ENCODE data around the gene HSPB6. TPM values are rescaled to one million over a fixed set of nuclear protein-coding genes. Genes with fewer than 3 reads are reported as not detected.

The HSPB6 gene
- total RNA-seq, 1 experiment from 2014 or later, result 2.7 TPM

- Histone ChIP-seq H3K4me1 (replicated peaks; ENCODE audit: insufficient read depth) (peaks cover 13% of the 10 kb centered on the region), H4K20me1 (ENCODE audit: insufficient read depth) (peaks cover 4% of the 10 kb centered on the region; the same call in 1 of the 2 replicates), H3K9me2 (ENCODE audit: insufficient read depth) (no peaks in the 10 kb centered on the region), H3K27me3 (ENCODE audit: insufficient read depth, low read depth) (no peaks in the 10 kb centered on the region), H3K9me3 (ENCODE audit: insufficient read depth, low read depth) (no peaks in the 10 kb centered on the region), H3K27ac (peak within 1 kb of the TSS; percentile 67), H2AFZ (peak within 1 kb of the TSS; percentile 85), H3K4me3 (peak within 1 kb of the TSS; percentile 67), H3K79me2 (ENCODE audit: low read depth) (peaks cover 19% of the 10 kb centered on the region), H3F3A (ENCODE audit: insufficient read depth, low read depth) (peaks cover 19% of the 10 kb centered on the region), H3K36me3 (ENCODE audit: low read depth) (no peaks in the 10 kb centered on the region; the same call in 1 of the 2 replicates), H3K4me2 (peak within 1 kb of the TSS; percentile 95)
- TSS peak; percentile 34 for BruUV-seq (replicated peaks)
- DNase-seq, result peak; percentile 98 to 99
- ChIA-PET POLR2A (ENCODE audit: unreplicated experiment) (interaction anchor here (0.6 to 0.7 kb wide), 3 partner anchors 10 to 169 kb away, joined by 6 to 25 read pairs (median 7); partner anchors contain the start of gene LIN37), CTCF (interaction anchor here (0.6 kb wide), 1 partner anchor 66 kb away, joined by 4 read pairs; no protein-coding TSS in a partner anchor)
- intact Hi-C loops (cut with micrococcal nuclease; ENCODE audit: unreplicated experiment), result loop anchor here (1.0 to 2.0 kb wide), 2 partner anchors 10 to 17 kb away; partner anchors contain the start of gene LIN37
- TF ChIP-seq CTCF (conservative IDR thresholded peaks at IDR 0.05), result no peak
- TF ChIP-seq EZH2 (IDR thresholded peaks at IDR 0.05; ENCODE audit: low read depth), result no peak
These were observed 1.1 kb upstream of the HSPB6 start, which contains the start of gene PROSER3 for GRCh38 chr19:35757749-35758608. Gene PROSER3, plus strand, starts transcription at chr19:35758176. Its CDS starts 40 bp downstream, at chr19:35758216.

GRCh38 chr19:35757231-35757748 lies 461 bp upstream of the HSPB6 start:
- intact Hi-C loops (cut with micrococcal nuclease; ENCODE audit: unreplicated experiment), result no loop called here
- TSS peak; percentile 90 for BruUV-seq (replicated peaks)
- peak overlapping the region; percentile 75 for H2AFZ ChIP-seq

More at GRCh38 chr19:35757231-35757748, 461 bp upstream of the HSPB6 start:
- Histone ChIP-seq H3F3A (ENCODE audit: insufficient read depth, low read depth) (peaks cover 19% of the 10 kb centered on the region), H3K79me2 (ENCODE audit: low read depth) (peaks cover 19% of the 10 kb centered on the region), H3K27ac (peak overlapping the region; percentile 67), H3K27me3 (ENCODE audit: insufficient read depth, low read depth) (no peaks in the 10 kb centered on the region), H3K36me3 (ENCODE audit: low read depth) (no peaks in the 10 kb centered on the region; the same call in 1 of the 2 replicates), H3K4me3 (peak overlapping the region; percentile 67), H3K9me3 (ENCODE audit: insufficient read depth, low read depth) (no peaks in the 10 kb centered on the region), H4K20me1 (ENCODE audit: insufficient read depth) (peaks cover 4% of the 10 kb centered on the region; the same call in 1 of the 2 replicates), H3K4me1 (replicated peaks; ENCODE audit: insufficient read depth) (peaks cover 13% of the 10 kb centered on the region), H3K4me2 (peak overlapping the region; percentile 95), H3K9me2 (ENCODE audit: insufficient read depth) (no peaks in the 10 kb centered on the region)
- ChIA-PET CTCF (interaction anchor here (0.6 kb wide), 1 partner anchor 65 kb away, joined by 4 read pairs; no protein-coding TSS in a partner anchor), POLR2A (ENCODE audit: unreplicated experiment) (interaction anchor here (0.6 to 0.7 kb wide), 3 partner anchors 9 to 170 kb away, joined by 6 to 25 read pairs (median 7); partner anchors contain the start of gene LIN37)
- TF ChIP-seq EZH2 (IDR thresholded peaks at IDR 0.05; ENCODE audit: low read depth), result no peak
- no peak for TF ChIP-seq CTCF (conservative IDR thresholded peaks at IDR 0.05)
- no peak for DNase-seq
